T47D (cell line): ENCODE measurements around the gene CFAP20.
"Not testable (repeated sequence)": the region's sequence is repeated elsewhere in the genome, so short reads cannot be mapped to it uniquely, and the experiment has no call there.

Experiments
- DNase-seq, 2 experiments: peaks; one replicate each; pipeline versions ENCODE4 v3.0.0 to v3.0.0-alpha.2; 2011 to 2012; ENCODE audit warnings: low read depth in 1 of 2, low spot score in 1 of 2
- JUND ChIP-seq: IDR thresholded peaks from 2 replicates; pipeline ENCODE4 v1.6.1; 2012; ENCODE audit warnings: low read depth
- in situ Hi-C: cut with HindIII; loops from 2 replicates; pipeline ENCODE4 v1.10.0; 2016; ENCODE audit warnings: low sequenced_read_pairs, low pct_unique_long_range_greater_than_20kb

The CFAP20 gene

GRCh38 chr16:58085584-58086251 is 43.5 kb downstream of the CFAP20 start:
- in situ Hi-C loops, result no loop called here
- DNase-seq, result no peak
- TF ChIP-seq JUND, result no peak

- no peak for TF ChIP-seq JUND
- no peak for DNase-seq
- in situ Hi-C loops, result no loop called here
Measured at GRCh38 chr16:58085171-58085570, 44.0 kb downstream of the CFAP20 start.

GRCh38 chr16:58084635-58085034 is 44.5 kb downstream of the CFAP20 start:
- no peak for DNase-seq
- no peak for TF ChIP-seq JUND
- in situ Hi-C loops, result no loop called here

- TF ChIP-seq JUND, result no peak
- in situ Hi-C loops, result no loop called here
- DNase-seq, result no peak
Measured at GRCh38 chr16:58082381-58082780, 46.8 kb downstream of the CFAP20 start.

GRCh38 chr16:58080657-58081056 is 48.5 kb downstream of the CFAP20 start:
- in situ Hi-C loops, result not testable (repeated sequence)

DNA sequence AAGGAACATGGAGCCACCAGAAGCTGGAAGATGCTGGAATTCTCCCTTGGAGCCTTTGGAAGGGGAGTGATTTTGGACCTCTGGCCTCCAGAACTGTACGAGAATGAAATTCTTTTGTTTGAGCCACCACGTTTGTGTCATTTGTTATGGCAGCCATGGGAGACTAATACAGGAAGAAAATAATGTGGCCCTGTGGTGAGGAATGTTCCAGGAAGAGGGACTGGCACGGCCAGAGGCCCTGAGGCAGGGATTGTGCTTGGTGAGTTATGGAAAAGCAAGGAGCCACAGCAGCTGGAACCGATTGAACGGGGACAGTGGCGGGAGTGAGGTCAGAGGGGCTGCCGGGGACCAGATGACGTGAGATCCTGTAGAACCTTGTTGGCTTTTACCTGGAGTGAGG is 51.4 kb downstream of the CFAP20 start:
- in situ Hi-C loops, result no loop called here
- DNase-seq, result no peak
- no peak for TF ChIP-seq JUND

More at GRCh38 chr16:58080657-58081056, 48.5 kb downstream of the CFAP20 start:
- DNase-seq, result not testable (repeated sequence)

DNA sequence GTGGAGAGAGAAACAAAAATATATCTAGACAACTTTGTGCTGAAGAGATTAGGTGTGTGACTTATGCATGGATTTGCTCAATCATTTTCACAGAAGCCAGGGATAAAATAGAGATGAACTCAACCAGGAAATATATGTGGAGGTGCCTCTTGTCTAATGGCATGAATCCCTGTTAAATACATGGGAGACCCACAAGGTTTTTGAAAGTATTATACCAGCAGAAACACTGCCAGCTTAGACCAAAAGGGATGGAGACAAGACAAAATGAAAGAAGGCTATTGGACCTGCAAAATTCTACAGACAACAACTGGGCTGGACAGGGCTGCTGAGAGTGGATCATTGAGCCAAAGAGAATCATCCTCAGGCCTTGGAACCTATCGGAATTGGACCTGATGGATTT is 52.7 kb downstream of the CFAP20 start:
- no peak for DNase-seq
- no peak for TF ChIP-seq JUND
- in situ Hi-C loops, result no loop called here

DNA sequence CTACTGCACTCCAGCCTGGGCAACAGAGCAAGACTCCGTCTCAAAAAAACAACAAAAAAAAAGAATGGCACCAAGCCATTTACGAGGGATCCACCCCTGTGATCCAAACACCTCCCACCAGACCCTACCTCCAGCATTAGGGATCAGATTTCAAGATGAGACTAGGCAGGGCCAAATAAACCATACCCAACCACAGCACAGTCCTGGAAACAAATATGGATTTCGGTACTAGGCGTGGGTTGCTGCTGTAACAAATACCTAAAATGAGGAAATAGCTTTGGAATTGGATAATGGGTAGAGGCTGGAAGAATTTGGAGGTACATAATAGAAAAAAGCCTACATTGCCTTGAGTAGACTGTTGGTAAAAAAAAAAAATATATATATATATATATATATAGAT is 54.5 kb downstream of the CFAP20 start:
- no peak for DNase-seq
- in situ Hi-C loops, result no loop called here
- TF ChIP-seq JUND, result no peak

GRCh38 chr16:58073086-58073485 is 56.1 kb downstream of the CFAP20 start:
- in situ Hi-C loops, result not testable (repeated sequence)

DNA sequence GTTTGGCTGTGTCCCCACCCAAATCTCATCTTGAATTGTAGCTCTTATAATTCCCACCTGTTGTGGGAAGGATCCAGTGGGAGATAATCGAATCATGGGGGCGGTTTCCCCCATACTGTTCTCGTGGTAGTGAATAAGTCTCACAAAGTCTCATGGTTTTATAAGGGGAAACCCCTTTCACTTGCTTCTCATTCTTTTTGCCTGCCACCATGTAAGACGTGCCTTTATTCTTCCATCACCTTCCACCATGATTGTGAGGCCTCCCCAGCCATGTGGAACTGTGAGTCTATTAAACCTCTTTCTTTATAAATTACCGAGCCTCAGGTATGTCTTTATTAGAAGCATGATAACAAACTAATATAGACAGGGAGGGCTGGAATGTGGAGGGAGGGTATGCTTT is 57.0 kb downstream of the CFAP20 start:
- DNase-seq, in situ Hi-C loops: not testable (repeated sequence)

More at GRCh38 chr16:58073086-58073485, 56.1 kb downstream of the CFAP20 start:
- not testable (repeated sequence) for DNase-seq

DNA sequence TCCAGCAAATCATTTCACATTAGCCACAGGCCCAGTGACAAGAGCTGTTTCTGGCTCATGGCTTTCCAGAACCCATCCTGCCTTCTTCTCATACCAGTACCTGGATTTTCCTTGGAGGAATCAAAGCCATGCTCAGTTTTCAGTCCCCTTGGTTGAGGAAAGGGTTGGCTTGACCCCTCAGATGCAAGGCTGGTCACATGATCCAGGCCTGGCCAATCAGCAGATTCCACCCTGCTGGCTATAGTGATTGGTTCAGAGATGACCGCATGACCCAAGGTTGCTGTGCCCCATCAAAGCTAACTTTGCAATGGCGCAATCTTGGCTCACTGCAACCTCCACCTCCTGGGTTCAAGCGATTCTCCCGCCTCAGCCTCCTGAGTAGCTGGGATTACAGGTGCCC is 58.6 kb downstream of the CFAP20 start:
- no peak for DNase-seq
- in situ Hi-C loops, result no loop called here
- TF ChIP-seq JUND, result no peak
